GM20000 (cell line): ENCODE results near the gene SLAMF8.

Experiments used
- DNase-seq: peaks from one replicate; pipeline ENCODE4 v3.0.0; 2012; ENCODE audit warnings: low spot score
- TF ChIP-seq, protein P1 (sequence below): IDR thresholded peaks from 2 replicates; pipeline ENCODE4 v1.5.1; 2012; ENCODE audit warnings: mild to moderate bottlenecking, control low read depth; ENCODE audit errors: extremely low read depth, missing control alignments

The SLAMF8 gene

DNA sequence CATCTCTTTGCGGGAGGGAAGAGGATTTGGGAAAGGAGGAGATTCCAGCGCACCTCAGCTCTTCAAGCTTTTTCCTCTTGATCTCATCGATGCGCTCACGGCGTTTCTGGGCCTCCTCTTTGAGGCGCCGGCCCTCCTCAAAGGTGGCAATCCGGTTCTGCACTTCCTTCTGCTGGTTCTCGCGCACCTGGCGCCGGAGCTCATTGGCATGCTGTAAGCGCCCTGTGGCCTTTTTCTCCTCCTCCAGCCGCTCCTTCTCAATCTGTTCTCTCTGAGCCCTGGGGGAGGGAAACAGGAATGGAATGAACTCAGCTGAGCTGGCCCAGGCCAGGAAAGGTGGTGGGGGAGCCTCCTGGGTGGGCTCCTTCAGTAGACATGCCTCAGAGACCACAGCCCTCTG is 46.2 kb downstream of the SLAMF8 start:
- TF ChIP-seq, protein P1, sequence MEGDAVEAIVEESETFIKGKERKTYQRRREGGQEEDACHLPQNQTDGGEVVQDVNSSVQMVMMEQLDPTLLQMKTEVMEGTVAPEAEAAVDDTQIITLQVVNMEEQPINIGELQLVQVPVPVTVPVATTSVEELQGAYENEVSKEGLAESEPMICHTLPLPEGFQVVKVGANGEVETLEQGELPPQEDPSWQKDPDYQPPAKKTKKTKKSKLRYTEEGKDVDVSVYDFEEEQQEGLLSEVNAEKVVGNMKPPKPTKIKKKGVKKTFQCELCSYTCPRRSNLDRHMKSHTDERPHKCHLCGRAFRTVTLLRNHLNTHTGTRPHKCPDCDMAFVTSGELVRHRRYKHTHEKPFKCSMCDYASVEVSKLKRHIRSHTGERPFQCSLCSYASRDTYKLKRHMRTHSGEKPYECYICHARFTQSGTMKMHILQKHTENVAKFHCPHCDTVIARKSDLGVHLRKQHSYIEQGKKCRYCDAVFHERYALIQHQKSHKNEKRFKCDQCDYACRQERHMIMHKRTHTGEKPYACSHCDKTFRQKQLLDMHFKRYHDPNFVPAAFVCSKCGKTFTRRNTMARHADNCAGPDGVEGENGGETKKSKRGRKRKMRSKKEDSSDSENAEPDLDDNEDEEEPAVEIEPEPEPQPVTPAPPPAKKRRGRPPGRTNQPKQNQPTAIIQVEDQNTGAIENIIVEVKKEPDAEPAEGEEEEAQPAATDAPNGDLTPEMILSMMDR = no peak
- DNase-seq = no peak

DNA sequence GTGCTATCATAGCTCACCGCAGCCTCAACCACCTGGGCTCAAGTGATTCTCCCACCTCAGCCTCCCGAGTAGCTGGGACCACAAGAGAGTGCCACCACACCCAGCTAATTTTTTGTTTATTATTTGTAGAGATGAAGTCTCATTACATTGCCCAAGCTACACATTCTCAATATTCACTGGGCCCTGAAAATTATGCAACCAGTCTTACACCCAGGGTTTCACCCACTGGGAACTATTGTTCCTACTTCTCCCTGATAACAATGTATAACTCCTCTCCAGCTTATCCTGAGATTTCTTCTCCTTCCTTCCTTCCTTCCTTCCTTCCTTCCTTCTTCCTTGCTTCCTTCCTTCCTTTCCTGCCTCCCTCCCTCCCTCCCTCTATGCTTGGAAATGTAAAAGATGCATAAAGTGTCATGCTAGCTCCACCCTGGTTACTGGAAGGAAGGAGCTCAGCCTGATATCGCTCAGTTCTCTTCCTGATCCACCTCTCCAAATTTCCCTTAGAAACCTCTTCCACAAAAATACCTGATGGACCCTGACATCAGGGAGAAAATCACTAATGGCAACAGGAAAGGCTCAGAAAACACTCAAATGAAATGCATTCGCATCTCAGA is 47.0 kb downstream of the SLAMF8 start:
- DNase-seq = no peak

DNA sequence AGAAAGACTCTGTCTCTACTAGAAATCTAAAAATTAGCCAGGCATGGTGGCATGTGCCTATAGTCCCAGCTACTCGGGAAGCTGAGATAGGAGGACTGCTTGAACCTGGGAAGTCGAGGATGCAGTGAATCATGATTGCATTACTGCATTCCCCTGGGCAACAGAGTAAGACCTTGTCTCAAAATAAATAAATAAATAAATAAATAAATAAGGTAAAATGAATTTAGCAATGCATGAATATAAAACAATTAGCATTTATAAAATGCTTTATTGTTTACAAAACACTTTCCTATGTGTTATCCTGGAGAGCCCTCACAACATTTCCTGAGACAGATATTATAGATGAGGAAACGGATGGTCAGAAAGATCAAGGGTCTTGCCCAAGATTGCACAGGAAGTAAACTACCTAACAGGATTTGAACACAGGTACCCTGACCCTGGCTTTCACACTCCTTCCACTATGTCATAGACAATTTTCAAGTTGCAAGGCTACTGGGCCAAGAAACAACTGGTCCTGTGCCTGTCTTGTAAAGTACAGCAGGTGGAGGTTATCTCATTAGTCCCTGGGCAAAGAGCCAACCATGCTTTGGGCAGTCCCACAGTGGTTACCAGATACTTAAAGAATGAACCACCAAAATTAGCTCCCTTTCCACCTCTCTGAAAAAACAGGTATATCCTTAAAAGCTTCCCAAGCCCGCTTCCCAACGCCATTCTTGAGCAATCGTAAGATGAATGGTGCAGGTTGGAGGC is 51.2 kb downstream of the SLAMF8 start:
- TF ChIP-seq, protein P1 = no peak
- DNase-seq = no peak

More for the DNA sequence above, 47.0 kb downstream of the SLAMF8 start:
- TF ChIP-seq, protein P1 = no peak

DNA sequence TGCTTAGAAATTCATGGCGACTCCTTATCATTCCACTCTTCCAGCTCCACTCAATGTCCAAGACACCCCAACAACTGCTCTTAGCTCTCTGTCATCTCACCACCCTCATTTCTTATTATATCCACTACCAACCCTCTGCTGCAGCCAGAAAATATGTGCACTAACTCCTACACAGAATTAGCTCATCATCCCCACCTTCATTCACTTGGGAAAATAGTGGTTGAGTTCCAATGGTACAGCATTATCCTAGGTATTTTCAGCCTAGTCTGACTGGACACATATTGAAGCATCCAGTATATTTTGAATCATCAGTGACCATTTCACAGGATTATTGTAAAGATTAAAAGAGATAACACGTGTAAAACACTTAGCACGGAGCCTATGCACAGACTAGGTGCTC is 52.5 kb downstream of the SLAMF8 start:
- TF ChIP-seq, protein P1 = no peak
- no peak for DNase-seq

- TF ChIP-seq, protein P1 = no peak
These were observed 53.3 kb downstream of the SLAMF8 start for GRCh38 chr1:159879977-159880376.

GRCh38 chr1:159880430-159880829 is 53.8 kb downstream of the SLAMF8 start:
- TF ChIP-seq, protein P1 = no peak
- DNase-seq = no peak

More at GRCh38 chr1:159879977-159880376, 53.3 kb downstream of the SLAMF8 start:
- DNase-seq = no peak
